Stimulated activated CD4-positive, alpha-beta T cell treated with anti-CD3 and anti-CD28 coated beads, Interleukin-1b, Interleukin-23, amount 100 ng/mL, for 48 hours (primary cell): ENCODE data around the gene ATP6V1F.

ENCODE experiments used
- DNase-seq: peaks from one replicate; pipeline ENCODE4 v3.0.0-alpha.2; 2020

Gene ATP6V1F

GRCh38 chr7:128862571-128863432 lies at the start of gene ATP6V1F:
ATP6V1F (plus strand) TSS chr7:128862856; CDS start chr7:128862905, 49 bp downstream.
- peak; percentile 99 for DNase-seq

- no peak for DNase-seq
Observed at GRCh38 chr7:128814499-128814898, 48.2 kb upstream of the ATP6V1F start.

GRCh38 chr7:128815289-128815942 lies 47.2 kb upstream of the ATP6V1F start:
- no peak for DNase-seq

GRCh38 chr7:128818694-128819093 lies 44.0 kb upstream of the ATP6V1F start:
- no peak for DNase-seq

- no peak for DNase-seq
Observed at GRCh38 chr7:128821724-128822123, 40.9 kb upstream of the ATP6V1F start.

- no peak for DNase-seq
Observed at GRCh38 chr7:128826512-128826911, 36.1 kb upstream of the ATP6V1F start.

GRCh38 chr7:128826916-128827247 lies 35.8 kb upstream of the ATP6V1F start:
- DNase-seq, result no peak

- no peak for DNase-seq
Observed at GRCh38 chr7:128827248-128827958, 35.3 kb upstream of the ATP6V1F start.

- DNase-seq, result no peak
Observed at GRCh38 chr7:128827971-128828711, 34.5 kb upstream of the ATP6V1F start.

- no peak for DNase-seq
Observed at GRCh38 chr7:128829391-128830166, 33.1 kb upstream of the ATP6V1F start.

- peak; percentile 32 for DNase-seq
Observed at GRCh38 chr7:128830231-128831177, 32.2 kb upstream of the ATP6V1F start, which contains the start of gene FLNC. FLNC (plus strand) TSS chr7:128830406; CDS start chr7:128830638, 232 bp downstream.

GRCh38 chr7:128831178-128831993 lies 31.3 kb upstream of the ATP6V1F start:
- DNase-seq, result no peak

- DNase-seq, result no peak
Observed at GRCh38 chr7:128831994-128832879, 30.4 kb upstream of the ATP6V1F start.

- DNase-seq, result no peak
Observed at GRCh38 chr7:128832880-128833147, 29.8 kb upstream of the ATP6V1F start.

GRCh38 chr7:128833148-128833945 lies 29.3 kb upstream of the ATP6V1F start:
- DNase-seq, result no peak

- no peak for DNase-seq
Observed at GRCh38 chr7:128833946-128834325, 28.7 kb upstream of the ATP6V1F start.

GRCh38 chr7:128835231-128835751 lies 27.4 kb upstream of the ATP6V1F start:
- no peak for DNase-seq
